Activated CD8-positive, alpha-beta T cell treated with anti-CD3 and anti-CD28 coated beads, Interleukin-2, amount 10 ng/mL, durations not matched to agents 7 days and 5 days (primary cell): ENCODE results near the gene SNED1. TPM values are rescaled to one million over a fixed set of nuclear protein-coding genes. Genes with fewer than 3 reads are reported as not detected.

Source experiments
- ATAC-seq: fragments of 150-1000 bp; cut with Tn5 transposase; one replicate; pipeline ENCODE4 v1.10.0; 2021; ENCODE audit warnings: moderate library complexity
- CTCF ChIA-PET: fragments of 350-600 bp; sonication (Branson Sonifier 250); formaldehyde crosslinking; loops from one replicate; lab custom pipeline; 2021; ENCODE audit warnings: antibody characterized with exemption; lab: Charles Lee
- POLR2A ChIA-PET: fragments of 350-600 bp; sonication (Branson Sonifier 250); formaldehyde crosslinking; loops from one replicate; lab custom pipeline; 2021; ENCODE audit warnings: antibody characterized with exemption; lab: Charles Lee
- DNase-seq: peaks from one replicate; pipeline ENCODE4 v3.0.0-alpha.2; 2020
- H3K27ac Mint-ChIP-seq: one replicate; pipeline ENCODE4 v1.8.0; 2021; ENCODE audit warnings: mild to moderate bottlenecking, mixed read lengths
- H3K27me3 Mint-ChIP-seq: one replicate; pipeline ENCODE4 v1.8.0; 2021; ENCODE audit warnings: low read depth, mixed read lengths
- H3K36me3 Mint-ChIP-seq: one replicate; pipeline ENCODE4 v1.8.0; 2021; ENCODE audit warnings: low read depth, mixed read lengths
- H3K4me1 Mint-ChIP-seq: one replicate; pipeline ENCODE4 v1.8.0; 2021; ENCODE audit warnings: low read depth, mixed read lengths
- H3K4me3 Mint-ChIP-seq: one replicate; pipeline ENCODE4 v1.8.0; 2021; ENCODE audit warnings: mild to moderate bottlenecking, mixed read lengths
- H3K9me3 Mint-ChIP-seq: one replicate; pipeline ENCODE4 v1.8.0; 2022; ENCODE audit warnings: mixed read lengths; ENCODE audit not compliant: insufficient read depth
- total RNA-seq, 2 experiments: library from RNA; stranded (reverse); gene quantifications; one replicate each; pipeline ENCODE4 v1.2.3, GENCODE V29; 2021

Gene SNED1
- total RNA-seq, 2 experiments from 2014 or later = 3.4 to 3.5 TPM

DNA sequence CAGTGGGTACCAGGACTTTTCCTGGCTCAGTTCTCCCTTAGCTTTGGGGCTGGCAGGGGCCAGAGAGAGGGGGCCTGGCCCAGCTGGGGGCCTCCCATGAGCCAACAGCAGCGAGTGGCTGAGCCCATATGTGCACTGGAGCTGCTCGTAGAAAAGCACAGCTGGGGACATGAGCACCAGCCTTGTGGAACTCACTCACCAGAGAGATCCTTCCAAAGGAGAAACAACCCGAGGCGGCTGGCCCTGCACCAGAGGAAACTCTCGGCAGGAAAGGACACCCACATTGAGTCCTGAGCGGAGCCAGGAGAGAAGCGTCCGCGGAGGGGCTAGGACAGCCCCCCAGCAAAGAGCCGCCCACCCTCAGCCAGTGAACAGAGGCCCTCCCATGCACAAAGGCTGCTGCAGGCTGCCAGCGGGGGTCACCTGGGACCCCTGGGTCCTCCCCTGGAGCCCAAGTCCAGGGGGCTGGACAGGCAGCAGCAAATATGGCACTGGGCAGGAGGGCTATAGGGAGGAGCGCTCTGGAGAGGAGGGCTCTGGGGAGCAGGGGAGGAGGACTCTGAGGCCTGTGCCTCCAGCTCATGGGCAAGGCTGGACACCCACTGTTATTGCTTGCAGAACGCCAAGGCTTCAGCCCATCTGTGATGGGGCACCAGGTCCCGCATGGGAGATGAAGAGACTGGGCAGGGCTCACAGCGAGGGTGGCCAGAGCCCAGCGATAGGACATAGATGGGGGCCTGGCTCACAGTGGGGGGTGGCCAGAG lies 42.1 kb upstream of the SNED1 start:
- no peaks in the 10 kb centered on the region for H3K4me1 Mint-ChIP-seq
- H3K9me3 Mint-ChIP-seq = no peaks in the 10 kb centered on the region
- H3K4me3 Mint-ChIP-seq = no peak overlapping the region
- no peaks in the 10 kb centered on the region for H3K36me3 Mint-ChIP-seq
- ATAC-seq = no peak
- ChIA-PET POLR2A (no interaction called here), CTCF (no interaction called here)
- no peaks in the 10 kb centered on the region for H3K27me3 Mint-ChIP-seq
- H3K27ac Mint-ChIP-seq = no peak overlapping the region
- DNase-seq = no peak

DNA sequence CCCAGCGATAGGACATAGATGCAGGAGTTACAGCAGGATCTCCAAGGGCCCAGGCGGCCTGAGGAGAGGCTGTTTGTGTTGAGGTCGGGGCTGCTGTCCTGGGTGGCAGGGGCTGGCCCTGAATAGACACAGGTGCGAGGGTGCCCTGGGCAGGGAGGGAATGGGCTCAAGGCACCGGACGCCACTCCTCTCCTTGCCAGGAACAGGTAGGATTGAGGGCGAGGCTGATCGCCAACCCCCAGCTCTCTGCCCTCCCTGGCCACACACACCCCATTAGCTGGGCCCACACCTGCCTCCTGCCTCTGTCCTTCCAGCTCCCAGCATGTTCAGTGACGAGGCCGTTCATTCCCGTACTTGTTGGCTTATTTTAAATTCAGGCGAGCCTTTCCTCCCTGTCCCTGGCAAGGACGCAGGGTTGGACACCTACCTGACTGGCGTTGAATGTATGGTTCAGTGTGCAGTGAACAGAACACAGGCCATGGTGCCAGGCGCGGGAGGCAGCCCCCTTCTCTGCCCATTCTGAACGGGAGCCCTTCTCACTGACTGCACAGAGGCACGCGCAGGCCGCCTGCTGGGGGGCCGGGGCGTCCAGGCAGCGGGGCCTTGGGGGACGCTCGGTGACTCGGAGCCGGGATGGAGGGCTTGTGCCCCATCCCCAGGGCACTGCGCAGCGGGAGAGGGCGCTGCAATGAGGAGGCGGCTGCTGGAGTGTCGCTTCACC lies 41.3 kb upstream of the SNED1 start:
- no peaks in the 10 kb centered on the region for H3K27me3 Mint-ChIP-seq
- ChIA-PET POLR2A (no interaction called here), CTCF (no interaction called here)
- no peaks in the 10 kb centered on the region for H3K9me3 Mint-ChIP-seq
- H3K4me1 Mint-ChIP-seq = no peaks in the 10 kb centered on the region
- H3K4me3 Mint-ChIP-seq = no peak overlapping the region
- H3K36me3 Mint-ChIP-seq = no peaks in the 10 kb centered on the region
- no peak overlapping the region for H3K27ac Mint-ChIP-seq
- ATAC-seq = no peak
- no peak for DNase-seq

DNA sequence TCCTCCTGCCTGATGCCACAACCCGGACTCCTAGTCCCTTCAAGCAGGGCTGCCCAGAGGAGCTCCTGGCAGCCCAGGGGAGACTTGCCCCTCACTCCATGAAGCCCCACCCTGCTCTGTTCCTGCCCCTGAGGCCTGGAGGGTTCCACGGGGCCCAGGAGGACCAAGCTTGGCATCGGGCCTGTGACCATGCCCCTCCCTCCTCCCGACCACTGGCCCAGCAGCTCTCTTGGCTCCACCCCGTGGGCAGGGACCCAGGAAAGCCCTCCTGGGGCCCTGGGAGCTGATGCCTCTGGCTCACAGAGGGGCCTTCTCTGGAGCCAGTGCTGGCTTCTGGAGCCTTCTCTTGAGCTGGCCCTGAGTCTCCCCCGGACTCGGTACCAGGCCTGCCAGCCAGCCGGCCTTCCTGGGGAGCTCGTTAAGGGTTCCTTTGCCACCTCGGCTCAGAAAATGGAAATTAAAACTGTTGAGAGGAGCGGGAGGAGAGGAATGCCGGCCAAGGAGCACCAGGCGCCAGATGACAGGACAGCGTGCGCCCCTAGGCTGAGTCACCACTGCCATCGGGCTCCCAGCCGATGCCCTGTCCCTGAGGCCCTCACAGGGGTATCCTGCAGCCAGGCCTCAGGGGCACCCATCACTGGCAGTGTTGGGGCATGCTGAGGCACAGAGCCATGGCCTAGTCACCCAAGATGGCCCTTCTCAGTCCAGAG lies 40.6 kb upstream of the SNED1 start:
- ATAC-seq (no peak), DNase-seq (no peak)
- no peaks in the 10 kb centered on the region for H3K27me3 Mint-ChIP-seq
- H3K4me1 Mint-ChIP-seq = no peaks in the 10 kb centered on the region
- CTCF ChIA-PET = no interaction called here
- H3K27ac Mint-ChIP-seq = no peak overlapping the region
- POLR2A ChIA-PET = no interaction called here
- H3K4me3 Mint-ChIP-seq = no peak overlapping the region
- H3K36me3 Mint-ChIP-seq = no peaks in the 10 kb centered on the region
- no peaks in the 10 kb centered on the region for H3K9me3 Mint-ChIP-seq

GRCh38 chr2:240958366-240959213 lies 39.8 kb upstream of the SNED1 start:
- no peaks in the 10 kb centered on the region for H3K4me1 Mint-ChIP-seq
- no peaks in the 10 kb centered on the region for H3K36me3 Mint-ChIP-seq
- no peaks in the 10 kb centered on the region for H3K9me3 Mint-ChIP-seq
- ChIA-PET CTCF (no interaction called here), POLR2A (no interaction called here)
- no peak overlapping the region for H3K4me3 Mint-ChIP-seq
- DNase-seq (no peak), ATAC-seq (no peak)
- H3K27me3 Mint-ChIP-seq = no peaks in the 10 kb centered on the region
- H3K27ac Mint-ChIP-seq = no peak overlapping the region

GRCh38 chr2:240959214-240959940 lies 39.0 kb upstream of the SNED1 start:
- DNase-seq (no peak), ATAC-seq (no peak)
- no peaks in the 10 kb centered on the region for H3K36me3 Mint-ChIP-seq
- H3K27ac Mint-ChIP-seq = no peak overlapping the region
- H3K4me3 Mint-ChIP-seq = no peak overlapping the region
- H3K9me3 Mint-ChIP-seq = no peaks in the 10 kb centered on the region
- ChIA-PET POLR2A (no interaction called here), CTCF (no interaction called here)
- no peaks in the 10 kb centered on the region for H3K4me1 Mint-ChIP-seq
- no peaks in the 10 kb centered on the region for H3K27me3 Mint-ChIP-seq

- DNase-seq (no peak), ATAC-seq (no peak)
- H3K36me3 Mint-ChIP-seq = no peaks in the 10 kb centered on the region
- no peaks in the 10 kb centered on the region for H3K9me3 Mint-ChIP-seq
- H3K4me1 Mint-ChIP-seq = no peaks in the 10 kb centered on the region
- H3K27me3 Mint-ChIP-seq = no peaks in the 10 kb centered on the region
- POLR2A ChIA-PET = no interaction called here
- CTCF ChIA-PET = no interaction called here
- no peak overlapping the region for H3K4me3 Mint-ChIP-seq
- H3K27ac Mint-ChIP-seq = no peak overlapping the region
Measured at GRCh38 chr2:240959941-240960308, 38.5 kb upstream of the SNED1 start.

GRCh38 chr2:240960309-240960970 lies 38.0 kb upstream of the SNED1 start:
- Mint-ChIP-seq H3K36me3 (no peaks in the 10 kb centered on the region), H3K4me3 (no peak overlapping the region), H3K27me3 (no peaks in the 10 kb centered on the region), H3K9me3 (no peaks in the 10 kb centered on the region), H3K4me1 (no peaks in the 10 kb centered on the region), H3K27ac (no peak overlapping the region)
- DNase-seq (peak; percentile 4), ATAC-seq (no peak)
- POLR2A ChIA-PET = no interaction called here
- CTCF ChIA-PET = no interaction called here

GRCh38 chr2:240960971-240961876 lies 37.2 kb upstream of the SNED1 start:
- Mint-ChIP-seq H3K4me1 (no peaks in the 10 kb centered on the region), H3K9me3 (no peaks in the 10 kb centered on the region), H3K27me3 (no peaks in the 10 kb centered on the region), H3K4me3 (no peak overlapping the region), H3K27ac (no peak overlapping the region), H3K36me3 (no peaks in the 10 kb centered on the region)
- ChIA-PET POLR2A (no interaction called here), CTCF (no interaction called here)
- ATAC-seq (no peak), DNase-seq (no peak)

DNA sequence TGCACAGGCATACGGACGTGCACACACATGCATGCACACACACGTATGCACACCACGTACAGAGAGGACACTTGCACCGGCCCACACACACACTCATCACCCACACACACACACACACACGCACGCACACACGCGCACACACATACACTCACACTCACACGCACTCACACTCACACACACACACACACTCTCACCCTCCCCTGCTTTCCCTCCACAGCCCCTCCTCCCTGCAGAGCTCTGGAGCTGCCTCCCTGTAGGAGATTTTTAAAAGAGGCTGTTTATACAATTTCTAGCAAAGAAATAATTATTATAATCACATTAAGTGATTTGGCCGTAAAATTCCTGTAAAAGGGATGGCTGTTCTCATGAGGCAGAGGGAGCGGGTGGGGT lies 36.5 kb upstream of the SNED1 start:
- no peaks in the 10 kb centered on the region for H3K9me3 Mint-ChIP-seq
- DNase-seq = no peak
- H3K4me3 Mint-ChIP-seq = no peak overlapping the region
- H3K4me1 Mint-ChIP-seq = no peaks in the 10 kb centered on the region
- no peaks in the 10 kb centered on the region for H3K27me3 Mint-ChIP-seq
- no peak for ATAC-seq
- CTCF ChIA-PET = no interaction called here
- POLR2A ChIA-PET = no interaction called here
- H3K27ac Mint-ChIP-seq = no peak overlapping the region
- H3K36me3 Mint-ChIP-seq = no peaks in the 10 kb centered on the region

GRCh38 chr2:240962300-240963064 lies 35.9 kb upstream of the SNED1 start:
- no peaks in the 10 kb centered on the region for H3K4me1 Mint-ChIP-seq
- CTCF ChIA-PET = no interaction called here
- DNase-seq = no peak
- no peaks in the 10 kb centered on the region for H3K9me3 Mint-ChIP-seq
- ATAC-seq = no peak
- POLR2A ChIA-PET = no interaction called here
- H3K27me3 Mint-ChIP-seq = no peaks in the 10 kb centered on the region
- no peak overlapping the region for H3K4me3 Mint-ChIP-seq
- H3K27ac Mint-ChIP-seq = no peak overlapping the region
- no peaks in the 10 kb centered on the region for H3K36me3 Mint-ChIP-seq
